Islet of Langerhans (tissue), 1 donor: ENCODE measurements around the gene NELFE.
"Not testable (repeated sequence)": the region's sequence is repeated elsewhere in the genome, so short reads cannot be mapped to it uniquely, and the experiment has no call there.

Source experiments
- FAIRE-seq: peaks from one replicate; lab custom pipeline; 2011; peaks lifted over from hg19 to GRCh38; lab: Jason Lieb, UNC

Gene NELFE, protein sequence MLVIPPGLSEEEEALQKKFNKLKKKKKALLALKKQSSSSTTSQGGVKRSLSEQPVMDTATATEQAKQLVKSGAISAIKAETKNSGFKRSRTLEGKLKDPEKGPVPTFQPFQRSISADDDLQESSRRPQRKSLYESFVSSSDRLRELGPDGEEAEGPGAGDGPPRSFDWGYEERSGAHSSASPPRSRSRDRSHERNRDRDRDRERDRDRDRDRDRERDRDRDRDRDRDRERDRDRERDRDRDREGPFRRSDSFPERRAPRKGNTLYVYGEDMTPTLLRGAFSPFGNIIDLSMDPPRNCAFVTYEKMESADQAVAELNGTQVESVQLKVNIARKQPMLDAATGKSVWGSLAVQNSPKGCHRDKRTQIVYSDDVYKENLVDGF

DNA sequence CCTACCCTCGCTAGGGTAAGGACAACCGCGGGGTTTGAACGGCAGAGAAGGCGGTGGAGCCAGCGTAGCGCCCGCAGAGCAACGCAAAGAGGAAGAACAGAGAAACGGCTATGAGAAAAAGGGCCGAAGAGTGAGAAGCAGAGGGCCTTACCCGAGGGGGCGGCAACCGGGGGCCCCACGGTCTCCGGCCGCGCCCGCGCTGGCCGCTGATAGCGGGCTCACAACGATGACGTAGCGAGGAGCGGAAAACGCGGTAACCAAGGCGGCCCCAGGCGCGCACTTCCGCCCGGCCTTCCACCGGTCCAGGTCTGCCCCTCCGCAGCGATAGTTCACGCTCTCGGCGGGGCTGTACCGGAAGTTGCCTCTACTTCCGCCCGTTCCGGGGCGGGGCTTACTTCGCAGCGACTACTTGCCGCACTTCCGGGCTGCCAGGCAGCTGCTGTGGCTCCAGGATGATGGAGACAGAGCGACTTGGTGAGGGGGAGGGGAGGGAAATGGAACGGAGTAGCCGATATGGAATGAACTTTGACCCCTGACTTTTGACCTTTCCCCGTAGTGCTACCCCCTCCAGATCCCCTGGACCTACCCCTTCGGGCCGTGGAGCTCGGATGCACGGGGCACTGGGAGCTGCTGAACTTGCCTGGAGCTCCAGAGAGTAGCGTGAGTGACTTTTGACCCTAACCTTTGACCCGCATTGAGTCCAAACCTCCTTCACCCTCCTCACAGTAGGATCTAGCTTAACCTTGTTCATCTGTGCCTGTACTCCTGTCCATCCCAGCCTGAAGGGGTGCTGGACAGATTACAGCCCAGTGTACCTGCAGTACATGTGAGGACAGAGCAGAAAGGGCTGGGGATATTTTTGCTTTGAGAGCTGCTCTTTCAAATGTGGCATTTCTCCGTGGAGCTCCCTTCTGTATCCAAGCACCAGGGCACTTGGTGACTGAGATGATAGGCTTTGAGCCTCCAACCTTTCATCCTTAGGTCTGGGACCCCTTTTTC is at the start of gene NELFE, which contains the start of gene SKIC2:
NELFE (minus strand) TSS at position 231 of the 999 bp plus-strand sequence. CDS start 525 bp downstream, outside the sequence.
SKIC2 (plus strand) TSS at position 435 of the 999 bp plus-strand sequence; CDS start at position 453, 18 bp downstream.
- no peak for FAIRE-seq

DNA sequence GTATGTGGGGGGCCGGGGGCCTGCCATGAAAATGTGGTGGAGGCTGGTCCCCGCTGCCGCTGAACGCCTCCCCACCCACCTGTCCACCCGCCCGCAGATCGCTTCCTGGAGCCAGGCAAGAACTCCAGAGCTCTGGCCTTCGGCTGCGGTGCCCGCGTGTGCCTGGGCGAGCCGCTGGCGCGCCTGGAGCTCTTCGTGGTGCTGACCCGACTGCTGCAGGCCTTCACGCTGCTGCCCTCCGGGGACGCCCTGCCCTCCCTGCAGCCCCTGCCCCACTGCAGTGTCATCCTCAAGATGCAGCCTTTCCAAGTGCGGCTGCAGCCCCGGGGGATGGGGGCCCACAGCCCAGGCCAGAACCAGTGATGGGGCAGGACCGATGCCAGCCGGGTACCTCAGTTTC is 49.3 kb upstream of the NELFE start:
- FAIRE-seq: not testable (repeated sequence)

DNA sequence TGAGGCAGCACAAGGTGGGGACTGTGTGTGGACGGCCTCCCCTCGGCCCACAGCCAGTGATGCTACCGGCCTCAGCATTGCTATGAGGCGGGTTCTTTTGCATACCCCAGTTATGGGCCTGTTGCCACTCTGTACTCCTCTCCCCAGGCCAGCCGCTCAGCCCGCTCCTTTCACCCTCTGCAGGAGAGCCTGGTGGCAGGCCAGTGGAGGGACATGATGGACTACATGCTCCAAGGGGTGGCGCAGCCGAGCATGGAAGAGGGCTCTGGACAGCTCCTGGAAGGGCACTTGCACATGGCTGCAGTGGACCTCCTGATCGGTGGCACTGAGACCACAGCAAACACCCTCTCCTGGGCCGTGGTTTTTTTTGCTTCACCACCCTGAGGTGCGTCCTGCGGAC is 48.3 kb upstream of the NELFE start:
- not testable (repeated sequence) for FAIRE-seq

DNA sequence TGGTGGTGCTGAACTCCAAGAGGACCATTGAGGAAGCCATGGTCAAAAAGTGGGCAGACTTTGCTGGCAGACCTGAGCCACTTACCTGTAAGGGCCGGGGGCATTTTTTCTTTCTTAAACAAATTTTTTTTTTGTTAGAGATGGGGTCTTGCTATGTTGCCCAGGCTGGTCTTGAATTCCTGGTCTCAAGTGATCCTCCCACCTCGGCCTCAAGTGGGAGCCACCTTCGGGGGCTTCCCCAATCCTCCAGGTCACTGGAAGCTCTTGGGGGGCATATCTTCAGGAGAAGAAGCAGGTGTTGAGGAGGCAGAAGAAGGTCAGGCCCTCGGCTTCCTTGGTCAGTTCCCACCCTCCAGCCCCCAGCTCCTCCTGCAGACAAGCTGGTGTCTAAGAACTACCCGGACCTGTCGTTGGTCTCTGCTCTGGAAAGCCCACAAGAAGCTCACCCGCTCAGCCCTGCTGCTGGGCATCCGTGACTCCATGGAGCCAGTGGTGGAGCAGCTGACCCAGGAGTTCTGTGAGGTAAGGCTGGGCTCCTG is 47.3 kb upstream of the NELFE start:
- not testable (repeated sequence) for FAIRE-seq

DNA sequence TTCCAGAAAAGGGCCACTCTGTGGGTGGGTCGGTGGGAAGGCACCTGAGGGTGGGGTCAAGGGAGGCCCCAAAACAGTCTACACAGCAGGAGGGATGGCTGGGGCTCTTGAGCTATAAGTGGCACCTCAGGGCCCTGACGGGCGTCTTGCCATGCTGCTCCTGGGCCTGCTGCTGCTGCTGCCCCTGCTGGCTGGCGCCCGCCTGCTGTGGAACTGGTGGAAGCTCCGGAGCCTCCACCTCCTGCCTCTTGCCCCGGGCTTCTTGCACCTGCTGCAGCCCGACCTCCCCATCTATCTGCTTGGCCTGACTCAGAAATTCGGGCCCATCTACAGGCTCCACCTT is 46.7 kb upstream of the NELFE start:
- FAIRE-seq: not testable (repeated sequence)

DNA sequence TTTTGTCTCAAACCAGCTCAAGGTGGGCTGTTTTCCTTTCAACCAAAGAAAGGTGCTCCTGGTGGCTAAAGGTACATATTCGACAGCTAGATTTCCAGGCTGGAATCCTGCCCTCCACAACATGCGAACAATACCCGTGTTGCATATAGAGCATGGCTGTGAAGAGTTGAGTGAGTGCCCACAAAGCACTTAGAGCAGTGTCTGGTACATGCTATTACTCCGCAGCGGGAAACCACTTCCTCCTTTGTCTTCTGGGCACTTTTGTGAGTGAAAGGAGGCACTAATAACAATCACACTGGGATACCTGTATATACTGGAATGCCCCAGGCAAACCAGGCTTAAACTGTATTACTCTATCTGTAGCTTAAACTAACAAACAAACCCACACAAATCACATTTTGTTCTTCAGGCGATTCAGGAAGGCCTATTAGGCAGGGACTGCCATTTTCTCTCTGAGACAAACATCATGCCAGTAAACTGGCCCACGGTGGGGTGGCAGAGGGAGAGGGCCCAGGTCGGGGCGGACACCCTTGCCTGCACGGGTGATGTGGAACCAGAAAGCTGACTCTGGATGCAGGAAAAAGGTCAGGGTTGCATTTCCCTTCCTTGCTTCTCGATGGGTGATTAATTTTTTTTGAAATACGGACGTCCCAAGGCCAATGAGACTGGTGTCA is 46.2 kb upstream of the NELFE start:
- FAIRE-seq: not testable (repeated sequence)

DNA sequence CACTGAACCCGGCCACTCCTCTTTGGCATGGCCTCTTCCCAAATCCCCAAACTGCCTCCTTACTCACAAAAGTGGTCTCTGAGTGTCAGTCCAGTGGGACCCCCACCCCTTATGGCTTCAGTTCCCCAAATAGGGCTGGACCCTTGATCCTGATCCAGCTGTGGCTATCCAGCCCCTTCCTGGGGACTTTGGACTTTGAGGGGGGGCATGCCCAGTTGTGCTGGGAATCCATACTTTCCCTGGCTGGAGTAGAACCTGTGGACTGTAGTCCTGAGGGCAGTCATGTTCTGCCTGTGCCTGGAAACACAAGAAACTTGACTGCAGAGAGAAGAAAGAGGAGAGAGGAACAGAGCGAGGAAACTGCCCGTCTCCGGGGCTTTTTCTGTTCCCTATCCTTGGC is 45.6 kb upstream of the NELFE start:
- not testable (repeated sequence) for FAIRE-seq

DNA sequence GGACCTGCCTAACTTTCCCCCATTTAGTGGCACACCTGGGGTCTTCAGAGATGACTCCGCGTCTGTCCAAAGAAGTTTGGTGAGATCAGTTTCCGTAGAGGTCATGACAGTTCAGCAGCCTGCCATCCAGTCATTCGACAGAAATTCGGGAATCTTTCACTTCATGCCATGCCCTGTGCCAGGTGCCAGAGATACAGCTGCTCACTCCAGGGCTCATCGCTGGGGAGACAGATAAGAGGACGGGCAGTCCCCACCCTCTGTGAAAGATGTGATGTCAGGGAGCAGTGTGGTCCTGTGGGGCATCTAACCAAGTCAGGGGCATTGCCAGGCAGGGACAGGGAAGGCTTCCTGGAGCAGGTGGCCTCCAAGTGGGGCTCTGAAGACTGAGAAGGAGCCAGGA is 44.5 kb upstream of the NELFE start:
- not testable (repeated sequence) for FAIRE-seq

DNA sequence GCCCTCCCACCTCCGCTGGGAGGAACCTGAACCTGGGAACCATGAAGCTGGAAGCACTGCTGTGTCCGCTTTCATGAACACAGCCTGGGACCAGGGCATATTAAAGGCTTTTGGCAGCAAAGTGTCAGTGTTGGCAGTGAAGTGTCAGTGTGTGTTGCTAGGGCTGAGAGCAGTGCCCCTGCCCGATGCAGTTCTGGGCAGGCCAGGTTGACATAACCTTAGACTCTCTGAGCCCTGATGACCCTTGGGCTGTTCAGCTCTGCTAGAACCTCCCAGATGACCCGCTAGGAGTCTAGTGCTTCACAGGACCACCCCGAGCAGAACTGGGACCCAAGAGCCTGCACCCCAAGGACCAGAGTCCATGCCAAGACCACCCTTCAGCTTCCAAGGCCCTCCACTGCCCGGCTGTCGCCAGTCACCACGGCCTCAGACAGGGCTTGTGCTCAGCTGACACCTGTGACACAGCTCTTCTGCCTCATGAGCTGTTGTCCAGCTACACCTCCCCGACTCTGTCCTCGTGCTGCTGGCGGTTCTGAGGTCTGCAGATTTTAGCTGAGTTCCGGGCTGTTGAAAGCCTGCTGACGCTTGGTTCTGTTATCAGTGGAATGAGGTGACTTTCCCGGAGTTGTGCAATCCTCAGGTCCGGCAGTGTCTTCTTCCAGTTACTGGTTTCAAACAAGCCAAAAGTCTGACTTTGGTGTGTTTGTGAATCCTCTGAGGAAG is 43.9 kb upstream of the NELFE start:
- not testable (repeated sequence) for FAIRE-seq

DNA sequence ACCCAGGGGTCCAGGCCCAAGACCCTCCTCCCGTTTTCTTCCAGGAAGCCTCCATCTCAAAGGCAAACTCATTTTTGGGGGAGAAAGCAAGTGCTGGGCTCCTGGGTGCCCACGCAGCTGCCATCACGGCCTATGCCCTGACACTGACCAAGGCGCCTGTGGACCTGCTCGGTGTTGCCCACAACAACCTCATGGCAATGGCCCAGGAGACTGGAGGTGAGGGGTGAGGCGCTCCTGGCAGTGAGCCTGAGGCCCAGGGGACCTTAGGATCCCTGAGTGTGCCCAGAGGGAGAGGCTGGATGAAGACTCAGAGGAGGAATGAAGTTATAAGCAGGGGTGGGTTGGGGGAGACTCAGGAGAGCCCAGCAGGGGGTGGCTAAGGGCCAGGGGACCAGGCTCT is 37.6 kb upstream of the NELFE start:
- not testable (repeated sequence) for FAIRE-seq

DNA sequence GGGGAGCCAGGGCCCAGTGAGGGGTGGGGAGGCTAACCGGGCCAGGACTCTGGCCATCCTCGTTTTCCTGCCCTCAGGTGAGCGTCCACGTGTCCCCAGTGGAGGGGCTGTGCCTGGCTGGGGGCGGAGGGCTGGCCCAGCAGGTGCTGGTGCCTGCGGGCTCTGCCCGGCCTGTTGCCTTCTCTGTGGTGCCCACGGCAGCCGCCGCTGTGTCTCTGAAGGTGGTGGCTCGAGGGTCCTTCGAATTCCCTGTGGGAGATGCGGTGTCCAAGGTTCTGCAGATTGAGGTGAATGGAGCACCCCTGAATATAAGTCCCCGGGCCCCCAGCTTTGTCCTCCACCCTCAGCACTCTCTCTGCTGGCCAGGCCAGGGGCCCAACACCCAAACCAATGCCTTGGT is 35.6 kb upstream of the NELFE start:
- not testable (repeated sequence) for FAIRE-seq

DNA sequence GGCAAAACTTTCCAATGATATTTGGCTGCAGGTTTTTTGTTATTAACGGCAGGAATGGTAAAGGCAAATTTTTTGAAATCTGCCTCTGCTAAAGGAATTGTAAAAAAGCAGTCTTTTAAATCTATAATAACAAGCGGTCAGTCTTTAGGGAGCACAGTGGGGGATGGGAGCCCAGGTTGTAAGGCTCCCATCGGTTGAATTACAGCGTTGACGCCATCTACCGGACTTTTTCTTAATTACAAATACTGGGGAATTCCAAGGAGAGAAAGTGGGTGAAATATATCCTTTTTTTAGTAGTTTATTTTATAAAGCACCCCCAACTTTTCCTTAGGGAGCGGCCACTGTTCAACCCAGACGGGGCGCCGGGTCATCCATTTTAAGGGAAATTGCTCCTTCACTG is 30.6 kb upstream of the NELFE start:
- FAIRE-seq: not testable (repeated sequence)

DNA sequence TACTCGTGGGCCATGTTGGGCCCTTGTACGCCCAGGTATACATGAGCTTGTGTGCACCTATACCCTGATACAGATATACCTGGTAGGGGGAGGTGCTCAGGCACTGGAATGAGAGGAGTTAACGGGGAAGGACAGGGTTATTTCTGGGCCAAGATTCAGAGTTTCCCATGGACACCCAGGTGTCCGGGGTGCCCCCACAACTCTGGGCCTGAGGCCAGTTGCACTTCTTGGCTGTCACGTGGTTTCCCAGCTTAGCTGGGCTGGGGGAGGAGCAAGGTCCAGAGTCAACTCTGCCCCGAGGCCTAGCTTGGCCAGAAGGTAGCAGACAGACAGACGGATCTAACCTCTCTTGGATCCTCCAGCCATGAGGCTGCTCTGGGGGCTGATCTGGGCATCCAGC is 23.0 kb upstream of the NELFE start, which contains the start of gene C4A:
C4A (plus strand) TSS at position 314 of the 400 bp plus-strand sequence; CDS start at position 365, 51 bp downstream.
- FAIRE-seq: not testable (repeated sequence)

DNA sequence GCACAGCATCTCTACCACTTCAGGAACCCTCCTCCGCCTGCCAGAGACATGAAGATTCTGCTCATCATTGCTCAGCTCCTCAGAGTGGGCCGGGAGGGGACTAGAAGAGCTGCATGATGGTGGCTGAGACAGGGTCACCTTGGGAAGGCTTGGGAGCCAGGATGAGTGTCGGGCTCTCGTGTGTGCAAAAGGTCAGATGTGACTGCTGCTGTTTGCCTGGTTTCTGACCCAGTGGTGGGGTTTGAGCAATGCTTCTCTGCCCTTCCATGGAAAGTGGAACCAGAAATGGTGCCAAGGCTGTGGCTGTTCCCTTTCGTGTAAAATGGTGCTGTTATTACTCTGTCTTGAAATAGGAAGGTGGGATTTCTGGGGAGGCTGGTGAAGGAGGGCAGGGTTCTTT is 22.2 kb upstream of the NELFE start:
- FAIRE-seq: not testable (repeated sequence)

DNA sequence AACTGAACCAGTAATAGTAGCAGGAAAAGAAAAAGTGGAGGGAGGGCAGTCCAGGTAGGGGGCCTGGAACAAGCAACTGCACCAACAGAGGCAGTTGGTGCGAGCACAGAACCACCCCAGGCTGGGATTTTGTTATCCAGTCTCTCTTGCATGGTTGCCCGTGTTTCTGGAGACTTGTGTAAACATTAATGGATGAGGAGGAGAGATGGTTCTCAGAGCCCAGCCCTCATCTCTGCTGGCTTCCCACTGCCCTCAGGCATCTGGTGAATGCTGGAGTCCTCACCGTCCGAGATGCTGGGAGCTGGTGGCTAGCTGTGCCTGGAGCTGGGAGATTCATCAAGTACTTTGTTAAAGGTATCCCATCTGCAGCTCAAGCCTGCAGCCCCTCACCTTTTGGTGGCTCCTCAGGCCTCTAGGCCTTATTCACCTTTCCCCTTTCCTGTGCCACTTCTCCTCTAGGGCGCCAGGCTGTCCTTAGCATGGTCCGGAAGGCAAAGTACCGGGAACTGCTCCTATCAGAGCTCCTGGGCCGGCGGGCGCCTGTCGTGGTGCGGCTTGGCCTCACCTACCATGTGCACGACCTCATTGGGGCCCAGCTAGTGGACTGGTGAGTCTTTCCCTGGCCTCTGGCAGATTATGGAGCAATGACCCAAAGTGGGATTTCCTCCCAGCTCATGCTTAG is 21.6 kb upstream of the NELFE start:
- not testable (repeated sequence) for FAIRE-seq

DNA sequence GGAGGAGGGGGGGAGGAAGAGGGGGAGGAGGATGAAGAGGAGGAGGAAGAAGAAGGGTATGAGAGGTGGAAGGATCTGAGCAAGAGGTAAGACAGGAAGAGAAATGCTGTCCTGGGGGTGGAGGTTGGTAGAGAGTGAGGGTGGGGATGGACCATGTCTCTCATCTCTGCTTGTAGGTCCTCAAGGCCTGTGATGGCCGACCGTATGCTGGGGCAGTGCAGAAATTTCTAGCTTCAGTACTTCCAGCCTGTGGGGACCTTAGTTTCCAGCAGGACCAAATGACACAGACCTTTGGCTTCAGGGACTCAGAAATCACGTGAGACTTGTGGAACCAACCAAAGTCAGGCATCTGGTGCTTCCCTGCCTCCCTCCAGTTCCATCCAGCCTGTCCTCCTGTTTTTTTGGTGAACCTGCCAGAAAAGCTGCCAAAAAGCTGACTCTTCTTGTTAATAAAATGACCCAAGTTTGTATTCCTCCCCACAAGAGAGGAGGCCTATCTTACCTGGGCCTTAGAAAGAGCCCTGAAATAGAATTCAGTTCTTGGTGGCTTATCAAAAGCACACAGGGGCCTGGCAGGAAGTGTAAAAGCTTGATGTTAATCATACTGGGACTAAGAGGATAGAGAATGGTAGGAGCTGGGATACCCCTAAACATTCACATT is 20.6 kb upstream of the NELFE start:
- FAIRE-seq: no peak

DNA sequence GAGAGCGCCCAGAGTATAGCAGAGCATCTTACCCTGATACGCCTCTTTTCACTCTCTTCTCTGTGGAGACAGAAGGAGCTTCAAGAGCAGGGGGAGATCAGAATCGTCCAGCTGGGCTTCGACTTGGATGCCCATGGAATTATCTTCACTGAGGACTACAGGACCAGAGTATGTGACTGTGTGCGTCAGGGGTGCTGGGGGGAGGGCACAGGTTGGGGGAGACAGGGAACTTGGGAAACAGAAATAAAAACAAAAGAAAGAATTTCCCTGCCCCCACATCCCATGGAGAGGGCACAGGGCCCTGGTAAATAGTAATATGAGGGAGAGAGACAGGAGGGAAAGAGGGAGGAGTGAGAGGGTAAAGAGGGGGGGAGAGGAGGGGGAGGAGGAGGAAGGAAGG is 20.1 kb upstream of the NELFE start:
- FAIRE-seq: no peak

DNA sequence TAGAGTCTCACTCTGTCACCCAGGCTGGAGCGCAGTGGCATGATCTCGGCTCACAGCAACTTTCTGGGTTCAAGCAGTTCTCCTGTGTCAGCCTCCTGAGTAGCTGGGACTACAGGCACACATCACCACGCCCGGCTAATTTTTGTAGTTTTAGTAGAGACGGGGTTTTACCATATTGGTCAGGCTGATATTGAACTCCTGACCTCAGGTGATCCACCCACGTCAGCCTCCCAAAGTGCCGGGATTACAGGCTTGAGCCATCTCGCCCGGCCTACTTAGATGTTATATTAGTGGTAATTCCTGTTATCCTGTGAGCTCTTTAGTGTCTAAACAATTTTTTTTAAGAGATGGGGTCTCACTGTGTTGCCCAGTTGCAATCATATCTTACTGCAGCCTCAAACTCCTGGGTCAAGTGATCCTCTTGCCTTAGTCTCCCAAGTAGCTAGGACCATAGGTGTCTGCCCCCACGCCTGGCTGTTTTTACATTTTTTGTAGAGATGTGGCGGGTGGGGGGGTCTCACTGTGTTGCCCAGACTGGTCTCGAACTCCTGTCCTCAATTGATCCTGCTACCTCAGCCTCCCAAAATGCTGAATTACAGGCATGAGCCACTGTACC is 19.2 kb upstream of the NELFE start:
- FAIRE-seq: no peak

DNA sequence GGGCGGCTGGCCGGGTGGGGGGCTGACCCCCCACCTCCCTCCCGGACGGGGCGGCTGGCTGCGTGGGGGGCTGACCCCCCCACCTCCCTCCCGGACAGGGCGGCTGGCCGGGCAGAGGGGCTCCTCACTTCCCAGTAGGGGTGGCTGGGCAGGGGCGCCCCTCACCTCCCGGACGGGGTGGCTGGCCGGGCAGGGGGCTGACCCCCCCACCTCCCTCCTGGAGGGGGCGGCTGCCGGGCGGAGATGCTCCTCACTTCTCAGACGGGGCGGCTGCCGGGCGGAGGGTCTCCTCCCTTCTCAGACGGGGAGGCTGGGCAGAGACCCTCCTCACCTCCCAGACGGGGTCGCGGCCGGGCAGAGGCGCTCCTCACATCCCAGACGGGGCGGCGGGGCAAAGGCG is 17.3 kb upstream of the NELFE start:
- FAIRE-seq: not testable (repeated sequence)
